Mesenchymal stem cell (in vitro differentiated cells and primary cell): Measurements from ENCODE around the gene NUP54.

ENCODE experiments used
- DNase-seq: peaks from one replicate; pipeline ENCODE4 v3.0.0-alpha.2; 2013
- H2AFZ ChIP-seq: one replicate; pipeline ENCODE4 v1.6.1; 2013; ENCODE audit warnings: low read depth, mild to moderate bottlenecking, control low read depth, inconsistent platforms, low read length, moderate library complexity
- H2AK5ac ChIP-seq: 2 replicates; pipeline ENCODE4 v1.6.1; 2013; ENCODE audit warnings: low read length, moderate library complexity, mild to moderate bottlenecking, inconsistent platforms; ENCODE audit not compliant: severe bottlenecking
- H2BK120ac ChIP-seq: one replicate; pipeline ENCODE4 v1.6.1; 2013; ENCODE audit warnings: low read depth, mild to moderate bottlenecking, inconsistent platforms, low read length, moderate library complexity
- H2BK12ac ChIP-seq, 2 experiments: one replicate each; pipeline ENCODE4 v1.6.1; 2013; ENCODE audit warnings: inconsistent platforms in 2 of 2, low read length in 2 of 2, mild to moderate bottlenecking in 2 of 2, moderate library complexity in 2 of 2, control low read depth in 1 of 2
- H2BK15ac ChIP-seq: one replicate; pipeline ENCODE4 v1.6.1; 2013; ENCODE audit warnings: mild to moderate bottlenecking, low read depth, inconsistent platforms; ENCODE audit not compliant: poor library complexity, severe bottlenecking
- H2BK5ac ChIP-seq: 2 replicates; pipeline ENCODE4 v1.6.1; 2013; ENCODE audit warnings: low read depth, mild to moderate bottlenecking, low read length, control low read depth, inconsistent platforms; ENCODE audit not compliant: poor library complexity, severe bottlenecking
- H3K14ac ChIP-seq, 2 experiments: one replicate each; pipeline ENCODE4 v1.6.1; 2013; ENCODE audit warnings: inconsistent platforms in 2 of 2, low read length in 2 of 2, control low read depth in 1 of 2, mild to moderate bottlenecking in 1 of 2, moderate library complexity in 1 of 2
- H3K18ac ChIP-seq, 2 experiments: one replicate each; pipeline ENCODE4 v1.6.1; 2013; ENCODE audit warnings: inconsistent platforms in 2 of 2, low read length in 2 of 2, control low read depth in 1 of 2, low read depth in 1 of 2, mild to moderate bottlenecking in 1 of 2
- H3K23ac ChIP-seq, 2 experiments: one replicate each; pipeline ENCODE4 v1.6.1; 2013; ENCODE audit warnings: inconsistent platforms in 2 of 2, low read length in 2 of 2, mild to moderate bottlenecking in 2 of 2, moderate library complexity in 2 of 2, control low read depth in 1 of 2
- H3K27ac ChIP-seq: 2 replicates; pipeline ENCODE4 v1.5.1; 2013; ENCODE audit warnings: mild to moderate bottlenecking, moderate library complexity, low read length, control low read depth, inconsistent platforms; ENCODE audit not compliant: poor library complexity, severe bottlenecking
- H3K27me3 ChIP-seq, 2 experiments: 2 replicates each; pipeline versions ENCODE4 v1.6.1 to v1.7.0; 2013; ENCODE audit warnings: low read length in 2 of 2, mild to moderate bottlenecking in 2 of 2, moderate library complexity in 2 of 2, control low read depth in 1 of 2, inconsistent platforms in 1 of 2; ENCODE audit not compliant: control insufficient read depth in 1 of 2, insufficient read depth in 1 of 2
- H3K36me3 ChIP-seq, 2 experiments: 2 replicates each; pipeline versions ENCODE4 v1.6.1 to v1.7.0; 2013; ENCODE audit warnings: low read length in 2 of 2, control low read depth in 1 of 2, inconsistent platforms in 1 of 2, low read depth in 1 of 2, mild to moderate bottlenecking in 1 of 2; ENCODE audit not compliant: insufficient read depth in 2 of 2, control insufficient read depth in 1 of 2
- H3K4ac ChIP-seq, 2 experiments: one replicate each; pipeline ENCODE4 v1.6.1; 2013; ENCODE audit warnings: inconsistent platforms in 2 of 2, low read length in 2 of 2, mild to moderate bottlenecking in 2 of 2, moderate library complexity in 2 of 2, control low read depth in 1 of 2, low read depth in 1 of 2
- H3K4me1 ChIP-seq: 2 replicates; pipeline ENCODE4 v1.6.1; 2013; ENCODE audit warnings: low read depth, low read length, control low read depth; ENCODE audit not compliant: control insufficient read depth, insufficient read depth
- H3K4me2 ChIP-seq: 2 replicates; pipeline ENCODE4 v1.6.1; 2013; ENCODE audit warnings: low read length, mild to moderate bottlenecking, inconsistent platforms; ENCODE audit not compliant: poor library complexity, severe bottlenecking
- H3K4me3 ChIP-seq, 2 experiments: 2 replicates each; pipeline versions ENCODE4 v1.5.1 to v1.7.0; 2013; ENCODE audit warnings: low read length in 2 of 2, mild to moderate bottlenecking in 2 of 2, control low read depth in 1 of 2, low read depth in 1 of 2; ENCODE audit not compliant: insufficient read depth in 1 of 2
- H3K79me1 ChIP-seq: replicated peaks from 2 replicates; pipeline ENCODE4 v1.6.1; 2013; ENCODE audit warnings: mild to moderate bottlenecking, control low read depth, low read length, inconsistent platforms; ENCODE audit not compliant: poor library complexity, severe bottlenecking
- H3K9ac ChIP-seq: 2 replicates; pipeline ENCODE4 v1.7.0; 2013; ENCODE audit warnings: mild to moderate bottlenecking, low read length, moderate library complexity
- H3K9me3 ChIP-seq: 2 replicates; pipeline ENCODE4 v1.7.0; 2013; ENCODE audit warnings: mild to moderate bottlenecking, low read length; ENCODE audit not compliant: control insufficient read depth
- H4K8ac ChIP-seq: one replicate; pipeline ENCODE4 v1.6.1; 2013; ENCODE audit warnings: inconsistent platforms, mild to moderate bottlenecking, low read length, moderate library complexity
- H4K91ac ChIP-seq: one replicate; pipeline ENCODE4 v1.6.1; 2013; ENCODE audit warnings: mild to moderate bottlenecking, low read length, inconsistent platforms
- WGBS: methylation state at CpG from one replicate; pipeline ENCODE4 v1.1.7; 2013; ENCODE audit warnings: mixed read lengths; 5-methylcytosine and 5-hydroxymethylcytosine counted together

Gene NUP54

DNA sequence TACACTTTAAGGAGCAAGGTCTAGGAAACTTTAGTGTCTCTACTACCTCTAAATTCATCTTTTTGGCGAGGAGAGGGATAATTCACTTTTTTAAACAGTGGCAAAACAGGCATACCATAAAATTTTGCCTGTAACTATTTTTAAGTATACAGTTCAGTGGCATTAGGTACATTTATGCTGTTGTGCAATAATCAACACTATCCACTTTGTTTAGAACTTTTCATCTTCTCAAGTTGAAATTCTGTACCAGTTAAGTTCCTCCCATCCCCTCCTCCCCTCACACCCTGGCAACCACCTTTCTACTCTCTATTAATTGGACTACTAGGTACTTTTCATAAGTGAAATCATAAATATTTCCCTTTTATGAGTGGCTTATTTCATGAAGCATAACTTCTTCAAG is 31.4 kb downstream of the NUP54 start:
- Histone ChIP-seq H2AK5ac (no peak overlapping the region), H2BK5ac (no peak overlapping the region), H3K27me3 (no peaks in the 10 kb centered on the region), H2BK120ac (no peak overlapping the region), H3K27ac (no peak overlapping the region), H3K4me2 (no peak overlapping the region), H3K4me1 (no peaks in the 10 kb centered on the region), H3K18ac (no peak overlapping the region), H3K4ac (no peak overlapping the region), H3K36me3 (peaks cover 15 to 81% of the 10 kb centered on the region in 2 experiments), H4K8ac (no peak overlapping the region), H2BK12ac (no peak overlapping the region), H4K91ac (no peak overlapping the region), H3K79me1 (no peaks in the 10 kb centered on the region), H3K4me3 (no peak overlapping the region), H2AFZ (no peak overlapping the region), H3K14ac (no peak overlapping the region), H3K23ac (no peak overlapping the region), H2BK15ac (no peak overlapping the region), H3K9ac (no peak overlapping the region), H3K9me3 (no peaks in the 10 kb centered on the region)
- WGBS, result 100% methylated on average over 1 of the region's 1 CpG
- DNase-seq, result no peak

DNA sequence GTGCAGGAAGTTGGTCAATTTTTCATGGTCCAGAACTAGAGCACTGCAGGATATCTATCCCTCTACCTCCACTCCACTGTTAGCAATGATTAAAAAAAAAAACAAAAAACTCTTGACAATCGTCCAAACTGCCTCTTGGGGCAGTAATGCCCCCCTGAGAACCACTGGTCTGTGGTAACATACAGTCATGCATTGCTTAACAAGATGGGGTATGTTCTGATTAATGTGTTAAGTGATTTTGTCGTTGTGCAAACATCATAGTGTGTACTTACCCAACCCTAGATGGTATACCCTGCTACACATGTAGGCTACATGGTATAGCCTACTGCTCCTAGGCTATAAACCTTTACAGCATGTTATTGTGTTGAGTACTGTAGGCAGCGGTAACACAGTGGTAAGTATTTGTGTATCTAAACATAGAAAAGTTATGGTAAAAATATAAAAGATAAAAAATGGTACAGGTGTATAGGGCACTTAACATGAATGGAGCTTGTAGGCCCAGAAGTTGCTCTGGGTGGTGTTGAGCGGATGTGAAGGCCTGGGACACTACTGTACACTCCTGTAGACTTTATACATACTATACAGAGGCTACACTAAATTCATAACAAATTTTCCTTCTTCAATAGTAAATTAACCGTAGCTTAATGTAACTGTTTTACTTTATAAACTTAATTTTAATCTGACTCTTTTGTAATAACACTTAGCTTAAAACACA is 39.6 kb downstream of the NUP54 start:
- DNase-seq, result peak; percentile 33
- Histone ChIP-seq H4K91ac (no peak overlapping the region), H3K36me3 (peaks cover under 1 to 16% of the 10 kb centered on the region in 2 experiments), H3K14ac (no peak overlapping the region), H3K18ac (no peak overlapping the region), H3K9me3 (no peaks in the 10 kb centered on the region), H3K27me3 (no peaks in the 10 kb centered on the region), H3K27ac (no peak overlapping the region), H3K9ac (no peak overlapping the region), H3K4ac (no peak overlapping the region), H2AK5ac (no peak overlapping the region), H4K8ac (no peak overlapping the region), H2AFZ (no peak overlapping the region), H2BK120ac (no peak overlapping the region), H3K79me1 (no peaks in the 10 kb centered on the region), H3K4me2 (no peak overlapping the region), H3K4me1 (no peaks in the 10 kb centered on the region), H2BK12ac (no peak overlapping the region), H2BK15ac (no peak overlapping the region), H3K4me3 (no peak overlapping the region), H2BK5ac (no peak overlapping the region), H3K23ac (no peak overlapping the region)
- WGBS, result 78% methylated on average over 2 of the region's 5 CpGs

DNA sequence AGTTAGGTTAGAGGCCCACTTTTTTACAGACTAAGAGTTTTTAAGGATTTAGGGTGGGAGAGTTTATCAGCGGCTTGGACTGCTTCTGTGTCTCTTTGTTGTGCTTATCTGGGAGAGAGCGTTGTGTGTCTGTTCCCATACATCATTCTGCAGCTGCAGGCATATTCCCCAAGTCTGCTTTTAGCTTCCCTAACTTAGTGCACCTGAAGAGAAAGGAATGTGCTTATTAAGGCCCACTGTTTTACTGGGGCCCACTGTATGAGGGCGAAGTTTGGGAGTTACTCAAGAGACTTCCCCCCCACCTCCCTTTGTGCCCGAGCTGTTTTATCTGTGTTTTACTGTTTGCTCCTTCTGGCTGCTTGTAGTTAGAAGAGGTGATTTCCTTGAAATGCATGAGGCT is 41.8 kb downstream of the NUP54 start:
- DNase-seq, result no peak
- H2BK120ac ChIP-seq, result no peak overlapping the region
- H2BK5ac ChIP-seq, result no peak overlapping the region
- H3K9me3 ChIP-seq, result no peaks in the 10 kb centered on the region
- no peak overlapping the region for H4K91ac ChIP-seq
- no peak overlapping the region for H3K4me3 ChIP-seq
- no peaks in the 10 kb centered on the region for H3K79me1 ChIP-seq
- H2BK15ac ChIP-seq, result no peak overlapping the region
- no peak overlapping the region for H3K27ac ChIP-seq
- no peaks in the 10 kb centered on the region for H3K27me3 ChIP-seq
- H3K9ac ChIP-seq, result no peak overlapping the region
- no peak overlapping the region for H2BK12ac ChIP-seq
- no peak overlapping the region for H2AFZ ChIP-seq
- no peaks in the 10 kb centered on the region for H3K36me3 ChIP-seq
- H3K14ac ChIP-seq, result no peak overlapping the region
- no peak overlapping the region for H3K4ac ChIP-seq
- no peak overlapping the region for H2AK5ac ChIP-seq
- H4K8ac ChIP-seq, result no peak overlapping the region
- H3K23ac ChIP-seq, result no peak overlapping the region
- no peaks in the 10 kb centered on the region for H3K4me1 ChIP-seq
- WGBS, result 72% methylated on average over 2 of the region's 4 CpGs
- no peak overlapping the region for H3K4me2 ChIP-seq
- H3K18ac ChIP-seq, result no peak overlapping the region

DNA sequence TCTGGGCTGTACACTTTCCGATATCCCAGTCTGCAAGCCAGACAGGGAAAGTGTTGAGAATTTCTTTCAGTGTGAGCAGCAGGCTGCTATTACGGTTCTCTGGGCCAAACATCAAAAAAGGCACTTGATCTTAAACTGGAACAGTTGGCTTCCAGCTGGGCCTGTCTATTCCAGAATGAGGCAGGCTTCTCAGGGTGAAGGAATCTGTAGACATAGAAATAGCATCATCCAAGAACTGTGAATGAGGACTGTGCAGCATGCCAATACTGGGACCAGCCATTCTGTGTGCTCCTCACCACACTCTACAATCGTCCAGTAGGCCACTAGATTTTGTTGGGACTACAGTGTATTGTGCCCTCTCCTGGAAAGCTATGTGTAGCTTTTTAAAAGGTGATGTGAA is 42.5 kb downstream of the NUP54 start:
- no peak overlapping the region for H4K8ac ChIP-seq
- no peak overlapping the region for H2BK5ac ChIP-seq
- H2BK120ac ChIP-seq, result no peak overlapping the region
- no peaks in the 10 kb centered on the region for H3K27me3 ChIP-seq
- no peak overlapping the region for H3K4me3 ChIP-seq
- H2BK15ac ChIP-seq, result no peak overlapping the region
- no peaks in the 10 kb centered on the region for H3K9me3 ChIP-seq
- H3K79me1 ChIP-seq, result no peaks in the 10 kb centered on the region
- no peak overlapping the region for H2BK12ac ChIP-seq
- no peak overlapping the region for H3K9ac ChIP-seq
- H3K23ac ChIP-seq, result no peak overlapping the region
- no peak overlapping the region for H3K27ac ChIP-seq
- H2AK5ac ChIP-seq, result no peak overlapping the region
- 96% methylated on average over 2 of the region's 3 CpGs for WGBS
- H3K18ac ChIP-seq, result no peak overlapping the region
- no peaks in the 10 kb centered on the region for H3K36me3 ChIP-seq
- H3K4me2 ChIP-seq, result no peak overlapping the region
- no peak overlapping the region for H4K91ac ChIP-seq
- no peak overlapping the region for H2AFZ ChIP-seq
- no peaks in the 10 kb centered on the region for H3K4me1 ChIP-seq
- H3K14ac ChIP-seq, result no peak overlapping the region
- no peak overlapping the region for H3K4ac ChIP-seq
- DNase-seq, result no peak
